GM12878 (cell line): ENCODE measurements around the gene USP26. TPM values are rescaled to one million over a fixed set of nuclear protein-coding genes. Genes with fewer than 3 reads are reported as not detected.

Source experiments
- ATAC-seq: fragments of 200-7000 bp; cut with Tn5 transposase; 3 replicates; pipeline ENCODE4 v1.9.1; 2020; ENCODE audit warnings: mild to moderate bottlenecking, moderate library complexity
- BruUV-seq: library from RNA; stranded (reverse); fragments of 400-500 nt; replicated peaks from 2 replicates; lab custom pipeline; 2021; lab: Mats Ljungman, UMichigan
- CTCF ChIA-PET: fragments of 300-600 bp; sonication (Branson Sonifier 250); formaldehyde crosslinking; extraction: SDS; loops from one replicate; lab custom pipeline; 2021; ENCODE audit warnings: inconsistent platforms; lab: Yijun Ruan, JAX
- POLR2A ChIA-PET: fragments of 350-600 bp; formaldehyde crosslinking; extraction: SDS; loops from one replicate; lab custom pipeline; 2021; ENCODE audit warnings: inconsistent platforms; lab: Charles Lee
- RAD21 ChIA-PET: fragments of 300-600 bp; sonication (Branson Sonifier 250); formaldehyde crosslinking; loops from one replicate; lab custom pipeline; 2023; ENCODE audit warnings: antibody characterized with exemption; ENCODE audit not compliant: unreplicated experiment; lab: Charles Lee
- SMC1A ChIA-PET: fragments of 300-600 bp; sonication (Branson Sonifier 250); formaldehyde crosslinking; loops from one replicate; lab custom pipeline; 2023; ENCODE audit not compliant: unreplicated experiment, uncharacterized antibody; lab: Charles Lee
- DNase-seq: peaks from one replicate; pipeline ENCODE4 v3.0.0-alpha.2; 2011; ENCODE audit warnings: low read depth, low spot score
- FAIRE-seq: peaks from 3 replicates; lab custom pipeline; 2011; peaks lifted over from hg19 to GRCh38; lab: Jason Lieb, UNC
- H2AFZ ChIP-seq: 2 replicates; pipeline ENCODE4 v1.6.0; 2011; ENCODE audit warnings: low read depth, low read length, control low read depth; ENCODE audit not compliant: control insufficient read depth
- H3K27ac ChIP-seq: 2 replicates; pipeline ENCODE4 v1.5.1; 2011; ENCODE audit warnings: control low read depth; ENCODE audit not compliant: control insufficient read depth, insufficient read depth
- H3K27me3 ChIP-seq, 2 experiments: replicated peaks in 1 of 2; 2 replicates each; pipeline versions ENCODE4 v1.6.0 to v1.6.1; 2011; ENCODE audit warnings: low read length in 1 of 2; ENCODE audit not compliant: control insufficient read depth in 2 of 2, insufficient read depth in 2 of 2
- H3K36me3 ChIP-seq, 2 experiments: 2 replicates each; pipeline ENCODE4 v1.5.1; 2011; ENCODE audit warnings: low read length in 1 of 2; ENCODE audit not compliant: control insufficient read depth in 2 of 2, insufficient read depth in 2 of 2
- H3K4me1 ChIP-seq: 2 replicates; pipeline ENCODE4 v1.6.1; 2011; ENCODE audit warnings: mild to moderate bottlenecking, low read length, moderate library complexity, mixed read lengths; ENCODE audit not compliant: control insufficient read depth, insufficient read depth
- H3K4me2 ChIP-seq: 2 replicates; pipeline ENCODE4 v1.6.0; 2011; ENCODE audit warnings: control low read depth; ENCODE audit not compliant: control insufficient read depth, insufficient read depth
- H3K4me3 ChIP-seq: fragments of 200-600 bp; sonication (generic); 2 replicates; pipeline ENCODE4 v1.5.1; 2016
- H3K79me2 ChIP-seq: 2 replicates; pipeline ENCODE4 v1.6.0; 2011; ENCODE audit warnings: low read length; ENCODE audit not compliant: control insufficient read depth, insufficient read depth
- H3K9ac ChIP-seq: 2 replicates; pipeline ENCODE4 v1.8.0; 2011; ENCODE audit warnings: low read length, control low read depth, mixed read lengths; ENCODE audit not compliant: control insufficient read depth, insufficient read depth
- H3K9me3 ChIP-seq: replicated peaks from 3 replicates; pipeline ENCODE4 v1.5.1; 2011; ENCODE audit warnings: mild to moderate bottlenecking, low read length; ENCODE audit not compliant: control insufficient read depth, insufficient read depth
- H4K20me1 ChIP-seq: 2 replicates; pipeline ENCODE4 v1.6.0; 2011; ENCODE audit not compliant: control insufficient read depth, insufficient read depth
- ASH2L ChIP-seq: fragments of 300-600, 200-600 bp; sonication (generic); IDR thresholded peaks from 2 replicates; pipeline ENCODE4 v1.6.1; 2017; ENCODE audit warnings: low read depth, mild to moderate bottlenecking, borderline replicate concordance
- CBX5 ChIP-seq: sonication (generic); IDR thresholded peaks from 2 replicates; pipeline ENCODE4 v1.6.1; 2016; ENCODE audit warnings: low read depth, moderate library complexity, mild to moderate bottlenecking, inconsistent platforms
- CEBPB ChIP-seq, 2 experiments: fragments of 150-350 bp in 1 of 2; IDR thresholded peaks; 2 replicates each; pipeline ENCODE4 v1.6.1; 2012 to 2014; ENCODE audit warnings: low read depth in 2 of 2, low read length in 2 of 2, borderline replicate concordance in 1 of 2, inconsistent platforms in 1 of 2
- CHD4 ChIP-seq: fragments of 200-600 bp; sonication (generic); IDR thresholded peaks from 2 replicates; pipeline ENCODE4 v1.6.1; 2016; ENCODE audit warnings: mild to moderate bottlenecking
- JUND ChIP-seq: IDR thresholded peaks from 2 replicates; pipeline ENCODE4 v1.6.1; 2012; ENCODE audit warnings: low read depth, mild to moderate bottlenecking, low read length, improper control_type of control experiment, moderate library complexity
- MTA2 ChIP-seq: fragments of 450-650 bp; IDR thresholded peaks from 2 replicates; pipeline ENCODE4 v1.6.1; 2016; ENCODE audit warnings: low read depth, mild to moderate bottlenecking, moderate library complexity
- NFIC ChIP-seq: IDR thresholded peaks from 2 replicates; pipeline ENCODE4 v1.6.1; 2012; ENCODE audit warnings: low read depth, mild to moderate bottlenecking, inconsistent platforms, low read length, moderate library complexity
- SMAD1 ChIP-seq: fragments of 450-650 bp; IDR thresholded peaks from 2 replicates; pipeline ENCODE4 v1.6.1; 2018; ENCODE audit warnings: mild to moderate bottlenecking, low read depth; ENCODE audit not compliant: partially characterized antibody
- SREBF1 ChIP-seq: IDR thresholded peaks from 2 replicates; pipeline ENCODE4 v1.6.1; 2012; ENCODE audit warnings: mild to moderate bottlenecking, low read length
- TCF3 ChIP-seq: IDR thresholded peaks from 2 replicates; pipeline ENCODE4 v1.6.1; 2012; ENCODE audit warnings: low read depth, mild to moderate bottlenecking, low read length, borderline replicate concordance; ENCODE audit not compliant: insufficient read depth
- ZSCAN29 ChIP-seq: fragments of 450-650 bp; IDR thresholded peaks from 2 replicates; pipeline ENCODE4 v1.6.1; 2017; ENCODE audit warnings: mild to moderate bottlenecking, moderate library complexity
- WGBS: methylation state at CpG from one replicate; pipeline ENCODE4 v1.1.6; 2016; ENCODE audit warnings: low lambda C conversion rate; ENCODE audit not compliant: insufficient replicate concordance, insufficient coverage; ENCODE audit errors: missing lambda C conversion rate; 5-methylcytosine and 5-hydroxymethylcytosine counted together
- in situ Hi-C: fragments of 300-500 bp; cut with MboI; formaldehyde crosslinking; loops from 9 replicates; pipeline ENCODE4 v1.14.3; 2018; ENCODE audit warnings: mixed read lengths
- intact Hi-C: fragments of 100-400 bp; cut with micrococcal nuclease; formaldehyde crosslinking; loops from one replicate; pipeline ENCODE4 v1.14.2; 2022; ENCODE audit not compliant: unreplicated experiment
- polyA plus RNA-seq, 11 experiments: library from polyadenylated mRNA; depleted of rRNA in 4 of 11; unstranded in 6 of 11; stranded (reverse) in 5 of 11; fragments of >200 nt; fragmentation: Nextera tagmentation in 4 of 11; fragmentation: Illumina TruSeq in 1 of 11; extraction: Ambion mirVana in 4 of 11; extraction: Trizol in 1 of 11; gene quantifications; 1 replicate in 1 of 11; 2 replicates in 10 of 11; pipeline versions ENCODE4 v1.2.1 to v1.2.3, GENCODE V29; 2011 to 2016; ENCODE audit warnings: inconsistent platforms in 2 of 11, missing spikeins in 2 of 11, low read depth in 1 of 11
- total RNA-seq, 4 experiments: library from RNA; depleted of rRNA in 3 of 4; stranded (reverse); fragments of >200 nt in 3 of 4; fragmentation: Illumina TruSeq in 1 of 4; extraction: Trizol in 1 of 4; gene quantifications; 2 replicates each; pipeline versions ENCODE4 v1.2.1 to v1.2.3, GENCODE V29; 2013 to 2021
- TF ChIP-seq, protein P1 (sequence below): fragments of 450-650 bp; IDR thresholded peaks from 2 replicates; pipeline ENCODE4 v1.6.1; 2017; ENCODE audit warnings: mild to moderate bottlenecking, low read depth, inconsistent platforms; ENCODE audit not compliant: poor library complexity, severe bottlenecking
- TF ChIP-seq, protein P2 (sequence below): fragments of 450-650 bp; IDR thresholded peaks from 2 replicates; pipeline ENCODE4 v1.6.1; 2017; ENCODE audit warnings: low read depth, mild to moderate bottlenecking, moderate library complexity
- TF ChIP-seq, protein P3 (sequence below): fragments of 450-650 bp; IDR thresholded peaks from 2 replicates; pipeline ENCODE4 v1.6.1; 2017; ENCODE audit warnings: antibody characterized with exemption, mild to moderate bottlenecking, moderate library complexity
- TF ChIP-seq, protein P4 (sequence below): IDR thresholded peaks from 2 replicates; pipeline ENCODE4 v1.6.1; 2012; ENCODE audit warnings: low read depth, low read length, improper control_type of control experiment

Gene USP26
- total and polyA plus RNA-seq, 10 of the 15 experiments (the other 5 are each of a cell fraction or from before 2014, with no cell fraction given), result not detected

DNA sequence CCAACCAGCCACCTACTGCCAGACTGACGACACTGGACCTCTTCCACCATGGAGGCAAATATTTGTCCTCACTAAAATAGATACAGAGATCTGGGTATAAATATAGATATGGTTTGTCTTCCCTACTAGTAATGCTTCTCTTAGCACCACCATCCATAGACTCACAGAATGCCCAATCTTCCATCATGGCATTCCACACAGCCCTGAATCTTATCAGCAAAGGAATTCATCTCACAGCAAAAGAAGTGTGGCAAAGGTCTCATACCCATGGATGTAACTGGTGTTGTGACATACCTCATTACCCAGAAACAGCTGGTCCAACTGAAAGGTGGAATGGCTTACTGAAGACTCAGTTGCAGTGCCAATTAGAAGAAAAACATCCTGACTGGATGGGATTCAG is 91.3 kb downstream of the USP26 start:
- in situ Hi-C loops, result no loop called here
- no peaks in the 10 kb centered on the region for H3K79me2 ChIP-seq
- no peak for DNase-seq
- intact Hi-C loops, result loop anchor here (10.0 kb wide), 2 partner anchors 169 to 669 kb away; no protein-coding TSS in a partner anchor
- no peak for TF ChIP-seq SREBF1
- TF ChIP-seq, protein P1, sequence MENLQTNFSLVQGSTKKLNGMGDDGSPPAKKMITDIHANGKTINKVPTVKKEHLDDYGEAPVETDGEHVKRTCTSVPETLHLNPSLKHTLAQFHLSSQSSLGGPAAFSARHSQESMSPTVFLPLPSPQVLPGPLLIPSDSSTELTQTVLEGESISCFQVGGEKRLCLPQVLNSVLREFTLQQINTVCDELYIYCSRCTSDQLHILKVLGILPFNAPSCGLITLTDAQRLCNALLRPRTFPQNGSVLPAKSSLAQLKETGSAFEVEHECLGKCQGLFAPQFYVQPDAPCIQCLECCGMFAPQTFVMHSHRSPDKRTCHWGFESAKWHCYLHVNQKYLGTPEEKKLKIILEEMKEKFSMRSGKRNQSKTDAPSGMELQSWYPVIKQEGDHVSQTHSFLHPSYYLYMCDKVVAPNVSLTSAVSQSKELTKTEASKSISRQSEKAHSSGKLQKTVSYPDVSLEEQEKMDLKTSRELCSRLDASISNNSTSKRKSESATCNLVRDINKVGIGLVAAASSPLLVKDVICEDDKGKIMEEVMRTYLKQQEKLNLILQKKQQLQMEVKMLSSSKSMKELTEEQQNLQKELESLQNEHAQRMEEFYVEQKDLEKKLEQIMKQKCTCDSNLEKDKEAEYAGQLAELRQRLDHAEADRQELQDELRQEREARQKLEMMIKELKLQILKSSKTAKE, result no peak
- TF ChIP-seq MTA2, result no peak
- TF ChIP-seq, protein P2, sequence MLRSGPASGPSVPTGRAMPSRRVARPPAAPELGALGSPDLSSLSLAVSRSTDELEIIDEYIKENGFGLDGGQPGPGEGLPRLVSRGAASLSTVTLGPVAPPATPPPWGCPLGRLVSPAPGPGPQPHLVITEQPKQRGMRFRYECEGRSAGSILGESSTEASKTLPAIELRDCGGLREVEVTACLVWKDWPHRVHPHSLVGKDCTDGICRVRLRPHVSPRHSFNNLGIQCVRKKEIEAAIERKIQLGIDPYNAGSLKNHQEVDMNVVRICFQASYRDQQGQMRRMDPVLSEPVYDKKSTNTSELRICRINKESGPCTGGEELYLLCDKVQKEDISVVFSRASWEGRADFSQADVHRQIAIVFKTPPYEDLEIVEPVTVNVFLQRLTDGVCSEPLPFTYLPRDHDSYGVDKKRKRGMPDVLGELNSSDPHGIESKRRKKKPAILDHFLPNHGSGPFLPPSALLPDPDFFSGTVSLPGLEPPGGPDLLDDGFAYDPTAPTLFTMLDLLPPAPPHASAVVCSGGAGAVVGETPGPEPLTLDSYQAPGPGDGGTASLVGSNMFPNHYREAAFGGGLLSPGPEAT, result no peak
- no peak for TF ChIP-seq CEBPB (IDR thresholded peaks at IDR 0.05; ENCODE audit: borderline replicate concordance in 1 of 2, low read depth in 2 of 2, low read length in 2 of 2)
- TF ChIP-seq TCF3, result no peak
- TF ChIP-seq, protein P3, sequence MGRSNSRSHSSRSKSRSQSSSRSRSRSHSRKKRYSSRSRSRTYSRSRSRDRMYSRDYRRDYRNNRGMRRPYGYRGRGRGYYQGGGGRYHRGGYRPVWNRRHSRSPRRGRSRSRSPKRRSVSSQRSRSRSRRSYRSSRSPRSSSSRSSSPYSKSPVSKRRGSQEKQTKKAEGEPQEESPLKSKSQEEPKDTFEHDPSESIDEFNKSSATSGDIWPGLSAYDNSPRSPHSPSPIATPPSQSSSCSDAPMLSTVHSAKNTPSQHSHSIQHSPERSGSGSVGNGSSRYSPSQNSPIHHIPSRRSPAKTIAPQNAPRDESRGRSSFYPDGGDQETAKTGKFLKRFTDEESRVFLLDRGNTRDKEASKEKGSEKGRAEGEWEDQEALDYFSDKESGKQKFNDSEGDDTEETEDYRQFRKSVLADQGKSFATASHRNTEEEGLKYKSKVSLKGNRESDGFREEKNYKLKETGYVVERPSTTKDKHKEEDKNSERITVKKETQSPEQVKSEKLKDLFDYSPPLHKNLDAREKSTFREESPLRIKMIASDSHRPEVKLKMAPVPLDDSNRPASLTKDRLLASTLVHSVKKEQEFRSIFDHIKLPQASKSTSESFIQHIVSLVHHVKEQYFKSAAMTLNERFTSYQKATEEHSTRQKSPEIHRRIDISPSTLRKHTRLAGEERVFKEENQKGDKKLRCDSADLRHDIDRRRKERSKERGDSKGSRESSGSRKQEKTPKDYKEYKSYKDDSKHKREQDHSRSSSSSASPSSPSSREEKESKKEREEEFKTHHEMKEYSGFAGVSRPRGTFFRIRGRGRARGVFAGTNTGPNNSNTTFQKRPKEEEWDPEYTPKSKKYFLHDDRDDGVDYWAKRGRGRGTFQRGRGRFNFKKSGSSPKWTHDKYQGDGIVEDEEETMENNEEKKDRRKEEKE, result no peak
- no peak for TF ChIP-seq ASH2L
- no peak for TF ChIP-seq NFIC
- no peak for TF ChIP-seq CHD4
- TF ChIP-seq, protein P4, sequence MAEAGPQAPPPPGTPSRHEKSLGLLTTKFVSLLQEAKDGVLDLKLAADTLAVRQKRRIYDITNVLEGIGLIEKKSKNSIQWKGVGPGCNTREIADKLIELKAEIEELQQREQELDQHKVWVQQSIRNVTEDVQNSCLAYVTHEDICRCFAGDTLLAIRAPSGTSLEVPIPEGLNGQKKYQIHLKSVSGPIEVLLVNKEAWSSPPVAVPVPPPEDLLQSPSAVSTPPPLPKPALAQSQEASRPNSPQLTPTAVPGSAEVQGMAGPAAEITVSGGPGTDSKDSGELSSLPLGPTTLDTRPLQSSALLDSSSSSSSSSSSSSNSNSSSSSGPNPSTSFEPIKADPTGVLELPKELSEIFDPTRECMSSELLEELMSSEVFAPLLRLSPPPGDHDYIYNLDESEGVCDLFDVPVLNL, result no peak
- no peak for TF ChIP-seq JUND
- TF ChIP-seq SMAD1, result no peak
- TF ChIP-seq ZSCAN29, result no peak
- TF ChIP-seq CBX5, result no peak
- TF ChIP-seq, all 136 proteins: peak for 0
- no peak overlapping the region for H3K4me3 ChIP-seq
- H3K9ac ChIP-seq, result no peak overlapping the region
- ChIA-PET CTCF (interaction anchor here (0.9 to 1.7 kb wide), 13 partner anchors 14 to 675 kb away, joined by 3 to 14 read pairs (median 5); no protein-coding TSS in a partner anchor), RAD21 (interaction anchor here (0.9 kb wide), 1 partner anchor 245 kb away, joined by 3 read pairs; no protein-coding TSS in a partner anchor), POLR2A (no interaction called here), SMC1A (interaction anchor here (0.8 to 2.4 kb wide), 3 partner anchors 9 to 667 kb away, joined by 4 to 17 read pairs (median 5); no protein-coding TSS in a partner anchor)
- 4% methylated on average over 1 of the region's 1 CpG for WGBS
- no peaks in the 10 kb centered on the region for H3K36me3 ChIP-seq
- H3K27ac ChIP-seq, result no peak overlapping the region
- no peak overlapping the region for H2AFZ ChIP-seq
- H3K9me3 ChIP-seq, result no peaks in the 10 kb centered on the region; the same call in 2 of the 3 replicates
- BruUV-seq, result no TSS peak
- no peaks in the 10 kb centered on the region for H3K27me3 ChIP-seq
- no peak overlapping the region for H3K4me2 ChIP-seq
- FAIRE-seq, result no peak
- no peak for ATAC-seq
- no peaks in the 10 kb centered on the region for H3K4me1 ChIP-seq
- H4K20me1 ChIP-seq, result no peaks in the 10 kb centered on the region
